HepG2 (cell line): ENCODE results near the gene PPP1R7. TPM values are rescaled to one million over a fixed set of nuclear protein-coding genes. Genes with fewer than 3 reads are reported as not detected.

Experiments used
- ATAC-seq: fragments of 200-7000 bp; cut with Tn5 transposase; 3 replicates; pipeline ENCODE4 v1.9.1; 2020; ENCODE audit warnings: mild to moderate bottlenecking, moderate library complexity
- BruUV-seq: library from RNA; stranded (reverse); fragments of 400-500 nt; replicated peaks from 2 replicates; lab custom pipeline; 2021; lab: Mats Ljungman, UMichigan
- CTCF ChIA-PET: fragments of 300-600 bp; formaldehyde crosslinking; extraction: SDS; loops from one replicate; lab custom pipeline; 2021; ENCODE audit warnings: low total read pairs, inconsistent platforms, low intra/inter-chr PET ratio; lab: Yijun Ruan, JAX
- POLR2A ChIA-PET: fragments of 350-600 bp; sonication (Branson Sonifier 250); formaldehyde crosslinking; loops from one replicate; lab custom pipeline; 2020; ENCODE audit warnings: antibody characterized with exemption, inconsistent platforms; lab: Yijun Ruan, JAX
- DNase-seq: peaks from one replicate; pipeline ENCODE4 v3.0.0-alpha.2; 2015; ENCODE audit warnings: low spot score
- FAIRE-seq: peaks from 3 replicates; lab custom pipeline; 2011; peaks lifted over from hg19 to GRCh38; lab: Jason Lieb, UNC
- H2AFZ ChIP-seq: one replicate; pipeline ENCODE4 v1.6.1; 2011; ENCODE audit warnings: low read length, inconsistent platforms
- H3K27ac ChIP-seq: fragments of 300-600 bp; 3 replicates; pipeline ENCODE4 v1.8.0; 2011; ENCODE audit warnings: mixed run types, mild to moderate bottlenecking, mixed read lengths, low read length, inconsistent platforms; ENCODE audit not compliant: insufficient read depth; ENCODE audit errors: extremely low read length
- H3K27me3 ChIP-seq, 2 experiments: fragments of 200-600 bp in 1 of 2; 2 replicates in 1 of 2; 3 replicates in 1 of 2; pipeline versions ENCODE4 v1.6.0 to v1.8.0; 2011; ENCODE audit warnings: low read length in 2 of 2, mild to moderate bottlenecking in 2 of 2, moderate library complexity in 2 of 2, inconsistent platforms in 1 of 2; ENCODE audit not compliant: insufficient read depth in 2 of 2, control insufficient read depth in 1 of 2
- H3K36me3 ChIP-seq, 2 experiments: fragments of 200-600 bp in 1 of 2; replicated peaks in 1 of 2; 2 replicates in 1 of 2; 3 replicates in 1 of 2; pipeline versions ENCODE4 v1.5.1 to v1.8.0; 2011; ENCODE audit warnings: low read length in 2 of 2, inconsistent platforms in 1 of 2; ENCODE audit not compliant: insufficient read depth in 2 of 2, control insufficient read depth in 1 of 2
- H3K4me1 ChIP-seq: 2 replicates; pipeline ENCODE4 v1.5.1; 2012; ENCODE audit warnings: low read length, inconsistent platforms; ENCODE audit not compliant: insufficient read depth
- H3K4me2 ChIP-seq: 2 replicates; pipeline ENCODE4 v1.6.0; 2011; ENCODE audit warnings: low read depth, low read length, inconsistent platforms
- H3K4me3 ChIP-seq, 3 experiments: fragments of 200-600 bp in 1 of 3; sonication (generic), shearing (Covaris generic) in 1 of 3; replicated peaks in 1 of 3; 2 replicates each; pipeline ENCODE4 v1.5.1; 2011 to 2016; ENCODE audit warnings: low read length in 3 of 3, inconsistent platforms in 2 of 3, low read depth in 2 of 3, mild to moderate bottlenecking in 2 of 3, control low read depth in 1 of 3, mixed read lengths in 1 of 3; ENCODE audit not compliant: insufficient read depth in 1 of 3
- H3K79me2 ChIP-seq: one replicate; pipeline ENCODE4 v1.6.1; 2011; ENCODE audit warnings: low read length, inconsistent platforms; ENCODE audit not compliant: insufficient read depth
- H3K9ac ChIP-seq: 2 replicates; pipeline ENCODE4 v1.6.0; 2011; ENCODE audit warnings: mild to moderate bottlenecking, low read depth, low read length, inconsistent platforms; ENCODE audit not compliant: insufficient read depth
- H3K9me3 ChIP-seq: 2 replicates; pipeline ENCODE4 v1.5.1; 2012; ENCODE audit warnings: mild to moderate bottlenecking, low read length
- H4K20me1 ChIP-seq: 2 replicates; pipeline ENCODE4 v1.6.0; 2011; ENCODE audit warnings: inconsistent platforms, mild to moderate bottlenecking, low read length, moderate library complexity; ENCODE audit not compliant: insufficient read depth
- AKNA ChIP-seq: sonication (generic); formaldehyde crosslinking; IDR thresholded peaks from 2 replicates; pipeline ENCODE4 v1.4.0; 2020; ENCODE audit warnings: missing genetic modification reagents, borderline replicate concordance
- CC2D1A ChIP-seq: sonication (generic); formaldehyde crosslinking; IDR thresholded peaks from 2 replicates; pipeline ENCODE4 v1.8.1; 2023; ENCODE audit warnings: mild to moderate bottlenecking, missing genetic modification reagents
- NFE2 ChIP-seq: sonication (generic); formaldehyde crosslinking; IDR thresholded peaks from 2 replicates; pipeline ENCODE4 v1.4.0; 2020; ENCODE audit warnings: missing genetic modification reagents
- PATZ1 ChIP-seq: sonication (generic); formaldehyde crosslinking; IDR thresholded peaks from 2 replicates; pipeline ENCODE4 v1.4.0; 2020; ENCODE audit warnings: missing genetic modification reagents
- SP1 ChIP-seq, 2 experiments: fragments of 450-650 bp in 1 of 2; sonication (generic) in 1 of 2; formaldehyde crosslinking in 1 of 2; IDR thresholded peaks; 2 replicates each; pipeline versions ENCODE4 v1.4.0 to v1.6.1; 2016 to 2020; ENCODE audit warnings: missing genetic modification reagents in 1 of 2
- TCF12 ChIP-seq, 2 experiments: fragments of 450-650 bp in 1 of 2; sonication (generic) in 1 of 2; formaldehyde crosslinking in 1 of 2; IDR thresholded peaks; 2 replicates each; pipeline versions ENCODE4 v1.6.1 to v1.8.0; 2017 to 2022; ENCODE audit warnings: antibody characterized with exemption in 1 of 2, mild to moderate bottlenecking in 1 of 2, missing genetic modification reagents in 1 of 2, moderate library complexity in 1 of 2
- U2AF1 ChIP-seq: fragments of 200-400 bp; formaldehyde crosslinking; optimal IDR thresholded peaks from 2 replicates; pipeline ENCODE3; 2017; ENCODE audit warnings: mild to moderate bottlenecking, low read depth, low read length
- WGBS: methylation state at CpG from one replicate; pipeline ENCODE4 v1.1.6; 2017; ENCODE audit warnings: low lambda C conversion rate; 5-methylcytosine and 5-hydroxymethylcytosine counted together
- in situ Hi-C: cut with HindIII; loops from 2 replicates; pipeline ENCODE4 v1.10.0; 2017; ENCODE audit warnings: low pct_unique_long_range_greater_than_20kb; ENCODE audit not compliant: extremely low pct_ligation_motif_present
- intact Hi-C: fragments of 100-400 bp; cut with micrococcal nuclease; formaldehyde crosslinking; loops from one replicate; pipeline ENCODE4 v1.10.0; 2022; ENCODE audit not compliant: unreplicated experiment
- polyA plus RNA-seq, 8 experiments: library from polyadenylated mRNA; depleted of rRNA in 3 of 8; stranded (reverse) in 7 of 8; unstranded in 1 of 8; fragments of >200 nt; fragmentation: Illumina TruSeq in 4 of 8; extraction: Trizol in 4 of 8; gene quantifications; 2 replicates each; pipeline versions ENCODE4 v1.2.1 to v1.2.3, GENCODE V29; 2011 to 2016; ENCODE audit warnings: low read depth in 4 of 8, missing spikeins in 1 of 8, mixed read lengths in 1 of 8; ENCODE audit not compliant: insufficient read depth in 1 of 8
- total RNA-seq, 5 experiments: library from RNA; depleted of rRNA; stranded (reverse); fragments of >200 nt; fragmentation: Illumina TruSeq; extraction: Trizol; gene quantifications; 2 replicates each; pipeline ENCODE4 v1.2.3, GENCODE V29; 2016; ENCODE audit warnings: low read depth in 1 of 5

Gene PPP1R7
- total and polyA plus RNA-seq, 2 of the 13 experiments (the other 11 are each of a cell fraction or from before 2014, with no cell fraction given), result 33.3 to 67.9 TPM

GRCh38 chr2:241111440-241111805, 38.8 kb upstream of the PPP1R7 start:
- no peak for ATAC-seq
- H3K27ac ChIP-seq, result no peak overlapping the region
- 96% methylated on average over 9 of the region's 9 CpGs for WGBS
- TF ChIP-seq AKNA (CRISPR knock-in tag) (no peak), CC2D1A (CRISPR knock-in tag) (no peak), TCF12 (IDR thresholded peaks at IDR 0.05) (no peak), TCF12 (CRISPR knock-in tag; IDR thresholded peaks at IDR 0.05) (no peak), NFE2 (CRISPR knock-in tag) (no peak), PATZ1 (CRISPR knock-in tag) (no peak), SP1 (IDR thresholded peaks at IDR 0.05) (no peak), SP1 (CRISPR knock-in tag; IDR thresholded peaks at IDR 0.05) (no peak), U2AF1 (no peak)
- BruUV-seq, result no TSS peak
- no peaks in the 10 kb centered on the region for H3K4me1 ChIP-seq
- H3K9me3 ChIP-seq, result no peaks in the 10 kb centered on the region
- POLR2A ChIA-PET, result no interaction called here
- H3K4me2 ChIP-seq, result no peak overlapping the region
- H3K27me3 ChIP-seq, result no peaks in the 10 kb centered on the region
- intact Hi-C loops, result no loop called here
- in situ Hi-C loops, result no loop called here
- CTCF ChIA-PET, result no interaction called here
- H4K20me1 ChIP-seq, result no peaks in the 10 kb centered on the region
- H2AFZ ChIP-seq, result no peak overlapping the region
- FAIRE-seq, result no peak
- H3K9ac ChIP-seq, result no peak overlapping the region
- no peaks in the 10 kb centered on the region for H3K79me2 ChIP-seq
- DNase-seq, result no peak
- H3K36me3 ChIP-seq, result peaks cover 7 to 40% of the 10 kb centered on the region in 2 experiments; a peak in 4 of 5 replicates
- H3K4me3 ChIP-seq, result no peak overlapping the region
